Measurements from ENCODE around the gene TIMM22. TPM values are rescaled to one million over a fixed set of nuclear protein-coding genes. Genes with fewer than 3 reads are reported as not detected.

The TIMM22 gene
- total RNA-seq, 1 donor from 2014 or later, result 10.3 TPM

DNA sequence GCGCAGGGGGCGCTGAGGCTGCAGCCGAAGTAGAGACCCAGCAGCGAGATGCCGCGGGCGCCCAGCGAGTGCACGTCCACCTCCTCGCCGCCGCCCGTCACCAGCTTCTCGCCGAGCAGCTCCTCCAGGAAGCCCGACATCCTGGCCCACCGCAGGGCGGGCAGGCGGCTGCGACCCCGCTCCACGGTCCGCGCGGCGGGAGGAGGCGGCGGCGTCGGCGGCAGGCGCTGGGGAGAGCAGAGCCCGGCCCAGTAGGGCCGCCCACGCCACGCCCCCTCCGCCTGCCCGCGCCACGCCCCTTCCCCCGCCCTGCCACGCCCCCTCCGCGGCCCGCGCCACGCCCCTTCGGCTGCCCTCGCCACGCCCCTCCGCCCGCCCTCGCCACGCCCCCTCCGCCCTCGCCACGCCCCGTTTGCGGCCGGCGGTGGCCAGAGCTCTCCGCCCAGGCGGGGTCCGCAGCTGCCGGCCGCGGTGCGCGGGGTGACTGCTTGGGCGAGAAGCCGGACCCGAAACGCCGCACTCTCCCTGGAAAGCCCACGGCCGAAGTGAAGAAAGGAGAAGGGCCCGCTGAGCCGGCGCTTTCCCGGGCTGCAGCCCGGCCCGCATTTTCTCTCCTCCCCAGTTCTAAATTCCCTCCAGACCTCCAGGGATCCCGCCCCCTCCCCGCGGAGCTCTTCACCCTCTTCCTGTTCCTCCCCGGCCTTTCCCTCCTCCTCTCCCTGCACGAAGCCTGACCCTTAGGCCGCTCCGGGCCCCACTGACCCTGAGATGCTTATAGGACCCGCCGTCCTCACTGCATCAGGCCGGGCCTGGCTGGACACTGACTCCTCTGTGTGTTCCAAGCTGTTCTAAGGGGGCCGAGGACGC lies 17.2 kb upstream of the TIMM22 start, which contains the start of gene NXN:
NXN (minus strand) TSS at position 238 of the 867 bp plus-strand sequence.
- Mint-ChIP-seq H3K9me3 (ENCODE audit: low read depth) (no peaks in the 10 kb centered on the region), H3K4me1 (ENCODE audit: low read depth) (peaks cover 48% of the 10 kb centered on the region), H3K27ac (ENCODE audit: unreplicated experiment) (peak within 1 kb of the TSS; percentile 94), H3K27me3 (ENCODE audit: low read depth) (no peaks in the 10 kb centered on the region), H3K4me3 (ENCODE audit: unreplicated experiment) (peak within 1 kb of the TSS; percentile 81), H3K36me3 (ENCODE audit: low read depth) (no peaks in the 10 kb centered on the region)
- peak; percentile 95 for DNase-seq (ENCODE audit: low spot score)
- TF ChIP-seq CTCF (IDR thresholded peaks at IDR 0.05), result peak; percentile 71

DNA sequence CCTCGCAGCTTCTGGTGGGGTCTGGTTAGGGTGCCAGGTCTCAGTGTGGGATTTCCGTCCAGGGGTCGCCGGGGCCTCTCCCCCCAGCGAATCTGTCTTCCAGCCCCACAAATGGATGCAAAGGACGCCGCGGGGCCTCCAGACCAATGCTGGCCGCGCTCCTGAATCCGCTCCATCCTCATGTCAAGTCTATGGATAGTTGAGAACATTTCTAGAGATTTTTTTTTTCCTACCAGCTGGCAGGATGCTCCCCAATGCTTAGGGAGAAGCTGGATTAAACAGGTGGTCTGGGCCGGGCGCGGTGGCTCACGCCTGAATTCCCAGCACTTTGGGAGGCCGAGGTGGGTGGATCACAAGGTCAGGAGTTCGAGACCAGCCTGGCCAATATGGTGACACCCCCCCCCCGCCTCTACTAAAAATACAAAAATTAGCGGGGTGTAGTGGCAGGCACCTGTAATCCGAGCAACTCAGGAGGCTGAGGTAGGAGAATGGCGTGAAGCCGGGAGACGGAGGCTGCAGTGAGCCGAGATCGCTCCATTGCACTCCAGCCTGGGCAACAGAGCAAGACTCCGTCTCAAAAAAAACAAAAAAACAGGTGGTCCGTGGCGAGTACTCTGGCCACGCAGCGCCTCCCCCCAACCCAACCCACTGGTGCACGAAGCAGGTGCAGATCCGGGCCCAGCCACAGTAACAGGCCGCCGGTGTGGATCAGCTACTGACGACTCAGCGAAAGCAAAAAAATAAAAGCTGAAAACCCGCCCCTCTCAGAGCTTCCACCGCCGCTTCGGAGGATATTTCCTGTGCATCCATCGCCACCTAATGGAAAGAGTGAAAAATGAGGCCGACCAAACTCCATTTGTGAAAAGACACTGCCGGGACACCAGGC lies 16.3 kb upstream of the TIMM22 start:
- no peak for DNase-seq (ENCODE audit: low spot score)
- Mint-ChIP-seq H3K4me3 (ENCODE audit: unreplicated experiment) (peak overlapping the region; percentile 81), H3K27me3 (ENCODE audit: low read depth) (no peaks in the 10 kb centered on the region), H3K27ac (ENCODE audit: unreplicated experiment) (peak overlapping the region; percentile 94), H3K4me1 (ENCODE audit: low read depth) (peaks cover 40% of the 10 kb centered on the region), H3K36me3 (ENCODE audit: low read depth) (no peaks in the 10 kb centered on the region), H3K9me3 (ENCODE audit: low read depth) (no peaks in the 10 kb centered on the region)
- peak; percentile 89 for TF ChIP-seq CTCF (IDR thresholded peaks at IDR 0.05)

GRCh38 chr17:981292-981658 lies 15.7 kb upstream of the TIMM22 start:
- no peak for DNase-seq (ENCODE audit: low spot score)
- H3K36me3 Mint-ChIP-seq (ENCODE audit: low read depth), result no peaks in the 10 kb centered on the region
- TF ChIP-seq CTCF (IDR thresholded peaks at IDR 0.05), result peak; percentile 56
- no peaks in the 10 kb centered on the region for H3K27me3 Mint-ChIP-seq (ENCODE audit: low read depth)
- H3K4me1 Mint-ChIP-seq (ENCODE audit: low read depth), result peaks cover 33% of the 10 kb centered on the region
- H3K27ac Mint-ChIP-seq (ENCODE audit: unreplicated experiment), result peak overlapping the region; percentile 87
- peak overlapping the region; percentile 58 for H3K4me3 Mint-ChIP-seq (ENCODE audit: unreplicated experiment)
- no peaks in the 10 kb centered on the region for H3K9me3 Mint-ChIP-seq (ENCODE audit: low read depth)

- H3K36me3 Mint-ChIP-seq (ENCODE audit: low read depth), result no peaks in the 10 kb centered on the region
- peaks cover 13% of the 10 kb centered on the region for H3K4me1 Mint-ChIP-seq (ENCODE audit: low read depth)
- no peak for TF ChIP-seq CTCF (IDR thresholded peaks at IDR 0.05)
- no peak for DNase-seq (ENCODE audit: low spot score)
- H3K27ac Mint-ChIP-seq (ENCODE audit: unreplicated experiment), result no peak overlapping the region
- no peaks in the 10 kb centered on the region for H3K9me3 Mint-ChIP-seq (ENCODE audit: low read depth)
- no peaks in the 10 kb centered on the region for H3K27me3 Mint-ChIP-seq (ENCODE audit: low read depth)
- H3K4me3 Mint-ChIP-seq (ENCODE audit: unreplicated experiment), result no peak overlapping the region
These were observed 13.0 kb upstream of the TIMM22 start for GRCh38 chr17:983921-984320.

DNA sequence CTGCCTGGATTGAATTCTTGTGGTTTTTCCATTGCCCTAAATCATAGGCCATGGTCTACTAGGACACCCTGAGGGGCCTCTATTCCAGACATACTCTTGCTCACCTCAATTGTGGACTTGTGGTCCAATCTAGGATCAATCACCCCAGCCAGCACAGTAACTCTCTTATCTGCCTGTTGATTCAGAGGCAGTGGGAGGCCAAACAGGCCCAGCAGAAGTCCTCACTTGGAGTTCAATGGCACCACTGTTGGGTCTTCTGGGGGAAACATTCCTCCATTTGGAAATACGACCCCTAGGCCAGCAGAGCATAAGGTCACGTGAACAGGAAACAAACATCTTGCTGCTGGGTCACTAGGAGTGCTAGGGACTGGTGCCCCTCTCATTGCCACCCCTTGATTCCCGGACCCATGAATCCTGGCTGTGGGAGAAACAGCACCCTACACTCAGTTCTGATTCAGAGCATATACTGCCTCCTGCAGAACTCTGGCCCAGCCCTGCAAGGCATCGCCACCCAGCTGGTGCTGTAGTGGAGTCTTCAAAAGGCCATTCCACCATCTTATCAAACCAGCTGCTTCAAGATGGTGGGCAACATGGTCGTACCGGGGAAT lies 10.5 kb upstream of the TIMM22 start:
- H3K9me3 Mint-ChIP-seq (ENCODE audit: low read depth), result no peaks in the 10 kb centered on the region
- no peak overlapping the region for H3K4me3 Mint-ChIP-seq (ENCODE audit: unreplicated experiment)
- DNase-seq (ENCODE audit: low spot score), result peak; percentile 11
- no peaks in the 10 kb centered on the region for H3K27me3 Mint-ChIP-seq (ENCODE audit: low read depth)
- no peak for TF ChIP-seq CTCF (IDR thresholded peaks at IDR 0.05)
- H3K36me3 Mint-ChIP-seq (ENCODE audit: low read depth), result no peaks in the 10 kb centered on the region
- no peaks in the 10 kb centered on the region for H3K4me1 Mint-ChIP-seq (ENCODE audit: low read depth)
- H3K27ac Mint-ChIP-seq (ENCODE audit: unreplicated experiment), result no peak overlapping the region

All from chondrocyte (in vitro differentiated cells).